Measurements from ENCODE around the gene MSX1. TPM values are rescaled to one million over a fixed set of nuclear protein-coding genes. Genes with fewer than 3 reads are reported as not detected.

The MSX1 gene
- total RNA-seq, 1 experiment from 2014 or later = not detected

- Histone ChIP-seq H3K56ac (ENCODE audit: insufficient read length, low read depth, low read length) (no peak overlapping the region), H4K8ac (replicated peaks; ENCODE audit: insufficient read length, low read depth, low read length) (no peak overlapping the region), H2BK5ac (ENCODE audit: insufficient read length, low read length) (no peak overlapping the region), H3K9ac (ENCODE audit: extremely low read depth, insufficient read length, low read length) (no peak overlapping the region), H4K20me1 (ENCODE audit: control insufficient read depth, insufficient read depth, insufficient read length) (no peaks in the 10 kb centered on the region), H3K23ac (ENCODE audit: insufficient read length, low read depth, low read length) (no peak overlapping the region), H3K14ac (ENCODE audit: insufficient read depth, low read length) (no peak overlapping the region), H3K27ac (ENCODE audit: insufficient read length, low read depth, low read length) (no peak overlapping the region), H2BK20ac (ENCODE audit: low read depth, low read length, poor library complexity, severe bottlenecking) (no peak overlapping the region), H4K5ac (ENCODE audit: insufficient read length, low read depth, low read length) (no peak overlapping the region), H3K18ac (ENCODE audit: insufficient read length, low read depth, low read length) (no peak overlapping the region), H3K9me3 (ENCODE audit: control insufficient read depth, low read depth, low read length) (no peaks in the 10 kb centered on the region), H3K4ac (ENCODE audit: low read depth, low read length) (no peak overlapping the region), H3K23me2 (ENCODE audit: insufficient read length, low read depth, low read length, poor library complexity, severe bottlenecking) (no peaks in the 10 kb centered on the region), H3K79me2 (ENCODE audit: insufficient read depth, low read length) (no peaks in the 10 kb centered on the region), H4K91ac (ENCODE audit: insufficient read length, low read depth, low read length) (no peak overlapping the region), H3T11ph (ENCODE audit: low read length) (no peak overlapping the region), H2BK15ac (ENCODE audit: low read depth, low read length) (no peak overlapping the region), H3K4me2 (ENCODE audit: insufficient read depth, insufficient read length, low read length) (no peak overlapping the region), H2AK5ac (ENCODE audit: insufficient read length, low read length) (no peak overlapping the region), H3K79me1 (ENCODE audit: insufficient read depth, low read depth, low read length, poor library complexity, severe bottlenecking) (no peaks in the 10 kb centered on the region), H3K27me3 (ENCODE audit: insufficient read depth, low read length) (peaks cover 56% of the 10 kb centered on the region), H3K4me1 (ENCODE audit: insufficient read depth, low read length) (no peaks in the 10 kb centered on the region), H2AFZ (ENCODE audit: low read length) (no peak overlapping the region), H2BK12ac (ENCODE audit: insufficient read length, low read depth, low read length) (no peak overlapping the region), H2BK120ac (ENCODE audit: low read depth, low read length, poor library complexity, severe bottlenecking) (no peak overlapping the region)
- no peak overlapping the region; a peak in 1 of 5 replicates for H3K4me3 Mint-ChIP-seq
- peaks cover 8 to 26% of the 10 kb centered on the region in 2 experiments for H3K4me1 Mint-ChIP-seq
- H3K27me3 Mint-ChIP-seq (ENCODE audit: low read depth) = no peaks in the 10 kb centered on the region
- no peak for DNase-seq
- no peak overlapping the region for H3K27ac Mint-ChIP-seq
- no CpG with 5 or more reads among the region's 5 CpGs for WGBS (ENCODE audit: extremely low coverage, insufficient read length, low lambda C conversion rate)
- H3K9me3 Mint-ChIP-seq = peaks cover 2 to 3% of the 10 kb centered on the region in 2 experiments; a peak in 2 of 5 replicates
- no peak for TF ChIP-seq CTCF (conservative IDR thresholded peaks at IDR 0.05)
- no peaks in the 10 kb centered on the region for H3K36me3 Mint-ChIP-seq (ENCODE audit: insufficient read depth in 1 of 3, low read depth in 3 of 3)
These were observed 15.7 kb downstream of the MSX1 start for GRCh38 chr4:4875147-4875546.

Data from H9 (cell line).